Measurements from ENCODE around the gene CR2. TPM values are rescaled to one million over a fixed set of nuclear protein-coding genes. Genes with fewer than 3 reads are reported as not detected.

The CR2 gene
- total RNA-seq, 1 experiment from 2014 or later = not detected

DNA sequence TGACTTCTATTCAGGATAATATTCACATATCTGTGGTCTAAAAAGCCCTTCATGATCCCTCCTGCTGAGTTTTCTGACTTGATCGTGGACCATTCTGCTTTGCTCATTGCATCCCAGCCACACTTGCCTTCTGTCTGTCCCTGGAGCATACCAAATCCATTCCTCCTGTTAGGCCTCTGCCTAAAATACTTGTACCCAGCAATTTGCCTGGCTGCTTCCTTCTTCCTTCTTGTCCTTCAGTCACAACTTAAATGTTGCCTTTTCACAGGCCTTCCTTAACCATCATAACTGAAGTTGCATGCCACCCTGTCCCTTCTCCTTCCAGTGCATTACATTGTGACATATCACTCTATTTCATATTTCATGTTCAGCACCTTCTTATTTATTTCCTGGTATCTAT, 4.3 kb downstream of the CR2 start:
- peaks cover 98% of the 10 kb centered on the region for H3K27me3 ChIP-seq (ENCODE audit: low read length)
- no peak overlapping the region for H2AFZ ChIP-seq (ENCODE audit: low read length)
- no peak overlapping the region for H3K4me3 ChIP-seq (ENCODE audit: low read length)
- H3K9me3 ChIP-seq (ENCODE audit: low read length) = no peaks in the 10 kb centered on the region
- no peaks in the 10 kb centered on the region for H3K36me3 ChIP-seq (ENCODE audit: low read depth, low read length)
- no peak overlapping the region for H3K4me2 ChIP-seq (ENCODE audit: low read length)
- no peak overlapping the region for H3K9ac ChIP-seq (ENCODE audit: low read length)
- ATAC-seq (no peak), DNase-seq (no peak)
- H3K79me2 ChIP-seq (ENCODE audit: low read length) = no peaks in the 10 kb centered on the region
- intact Hi-C loops (cut with micrococcal nuclease) = no loop called here
- BruUV-seq (replicated peaks) = no TSS peak
- H4K20me1 ChIP-seq (ENCODE audit: low read length) = no peaks in the 10 kb centered on the region
- POLR2A ChIA-PET (ENCODE audit: unreplicated experiment) = no interaction called here
- no peaks in the 10 kb centered on the region for H3K4me1 ChIP-seq (ENCODE audit: insufficient read depth, low read length)
- H3K27ac ChIP-seq (ENCODE audit: low read length) = no peak overlapping the region
- no peaks in the 10 kb centered on the region for H3F3A ChIP-seq (ENCODE audit: low read length, unreplicated experiment)
- CTCF ChIA-PET = no interaction called here
- TF ChIP-seq, protein P1, sequence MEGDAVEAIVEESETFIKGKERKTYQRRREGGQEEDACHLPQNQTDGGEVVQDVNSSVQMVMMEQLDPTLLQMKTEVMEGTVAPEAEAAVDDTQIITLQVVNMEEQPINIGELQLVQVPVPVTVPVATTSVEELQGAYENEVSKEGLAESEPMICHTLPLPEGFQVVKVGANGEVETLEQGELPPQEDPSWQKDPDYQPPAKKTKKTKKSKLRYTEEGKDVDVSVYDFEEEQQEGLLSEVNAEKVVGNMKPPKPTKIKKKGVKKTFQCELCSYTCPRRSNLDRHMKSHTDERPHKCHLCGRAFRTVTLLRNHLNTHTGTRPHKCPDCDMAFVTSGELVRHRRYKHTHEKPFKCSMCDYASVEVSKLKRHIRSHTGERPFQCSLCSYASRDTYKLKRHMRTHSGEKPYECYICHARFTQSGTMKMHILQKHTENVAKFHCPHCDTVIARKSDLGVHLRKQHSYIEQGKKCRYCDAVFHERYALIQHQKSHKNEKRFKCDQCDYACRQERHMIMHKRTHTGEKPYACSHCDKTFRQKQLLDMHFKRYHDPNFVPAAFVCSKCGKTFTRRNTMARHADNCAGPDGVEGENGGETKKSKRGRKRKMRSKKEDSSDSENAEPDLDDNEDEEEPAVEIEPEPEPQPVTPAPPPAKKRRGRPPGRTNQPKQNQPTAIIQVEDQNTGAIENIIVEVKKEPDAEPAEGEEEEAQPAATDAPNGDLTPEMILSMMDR (conservative IDR thresholded peaks at IDR 0.05; ENCODE audit: low read depth, low read length) = no peak
- TF ChIP-seq EZH2phosphoT487 (IDR thresholded peaks at IDR 0.05; ENCODE audit: borderline replicate concordance, low read length) (no peak), EZH2 (IDR thresholded peaks at IDR 0.05; ENCODE audit: low read length, unreplicated experiment) (no peak)
- H3K9me2 ChIP-seq (replicated peaks; ENCODE audit: low read length) = no peaks in the 10 kb centered on the region

DNA sequence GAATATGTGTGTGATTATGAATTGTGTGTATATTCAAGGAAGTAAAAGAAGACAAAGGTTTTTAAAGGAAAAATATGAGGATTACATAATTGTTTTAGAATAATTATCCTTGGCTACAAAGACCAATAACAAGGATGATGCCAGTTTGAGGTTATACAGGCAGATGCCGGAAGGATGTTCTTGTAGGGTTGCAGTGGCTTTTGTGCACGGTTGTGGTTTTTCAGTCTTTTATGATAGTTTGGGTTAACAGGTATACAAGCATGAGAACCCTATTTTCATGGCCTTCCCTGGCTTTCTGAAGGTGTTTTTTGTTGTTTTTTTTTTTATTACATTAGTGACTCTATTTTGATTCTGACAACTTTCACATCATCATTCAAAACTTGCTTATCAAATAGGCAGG, 4.9 kb downstream of the CR2 start:
- Histone ChIP-seq H3K9ac (ENCODE audit: low read length) (no peak overlapping the region), H3K9me2 (replicated peaks; ENCODE audit: low read length) (no peaks in the 10 kb centered on the region), H2AFZ (ENCODE audit: low read length) (no peak overlapping the region), H3K79me2 (ENCODE audit: low read length) (no peaks in the 10 kb centered on the region), H3K36me3 (ENCODE audit: low read depth, low read length) (no peaks in the 10 kb centered on the region), H4K20me1 (ENCODE audit: low read length) (no peaks in the 10 kb centered on the region), H3K27ac (ENCODE audit: low read length) (no peak overlapping the region), H3K27me3 (ENCODE audit: low read length) (peaks cover 98% of the 10 kb centered on the region), H3K9me3 (ENCODE audit: low read length) (no peaks in the 10 kb centered on the region), H3K4me2 (ENCODE audit: low read length) (no peak overlapping the region), H3F3A (ENCODE audit: low read length, unreplicated experiment) (no peaks in the 10 kb centered on the region), H3K4me3 (ENCODE audit: low read length) (no peak overlapping the region), H3K4me1 (ENCODE audit: insufficient read depth, low read length) (no peaks in the 10 kb centered on the region)
- TF ChIP-seq, protein P1 (conservative IDR thresholded peaks at IDR 0.05; ENCODE audit: low read depth, low read length) = no peak
- TF ChIP-seq EZH2phosphoT487 (IDR thresholded peaks at IDR 0.05; ENCODE audit: borderline replicate concordance, low read length) = no peak
- TF ChIP-seq EZH2 (IDR thresholded peaks at IDR 0.05; ENCODE audit: low read length, unreplicated experiment) = no peak
- DNase-seq (no peak), ATAC-seq (no peak)
- BruUV-seq (replicated peaks) = no TSS peak
- intact Hi-C loops (cut with micrococcal nuclease) = no loop called here
- ChIA-PET POLR2A (ENCODE audit: unreplicated experiment) (no interaction called here), CTCF (no interaction called here)

DNA sequence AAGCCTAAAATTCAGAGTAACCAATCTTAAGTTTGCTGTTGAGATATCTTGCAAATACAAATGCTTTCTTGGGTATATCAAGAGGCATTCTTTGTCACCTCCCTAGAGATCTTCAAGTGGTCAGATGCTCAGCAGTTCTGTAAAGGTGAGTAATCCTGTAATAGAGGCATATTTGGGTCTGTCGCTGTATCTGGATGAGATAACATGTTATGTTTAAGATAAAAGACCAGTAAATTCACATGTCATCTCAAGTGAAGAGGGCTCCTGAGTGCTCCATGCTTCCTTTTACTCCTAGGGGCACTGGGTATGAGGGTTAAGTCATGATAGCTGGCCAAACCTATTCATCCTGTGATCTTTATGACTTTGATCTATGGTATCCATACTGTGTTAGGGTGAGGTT, 7.5 kb downstream of the CR2 start:
- ChIA-PET CTCF (interaction anchor here (0.6 kb wide), 1 partner anchor 349 kb away, joined by 3 read pairs; no protein-coding TSS in a partner anchor), POLR2A (ENCODE audit: unreplicated experiment) (no interaction called here)
- Histone ChIP-seq H3K27me3 (ENCODE audit: low read length) (peaks cover 91% of the 10 kb centered on the region), H3K36me3 (ENCODE audit: low read depth, low read length) (no peaks in the 10 kb centered on the region), H3K27ac (ENCODE audit: low read length) (no peak overlapping the region), H3K9me3 (ENCODE audit: low read length) (no peaks in the 10 kb centered on the region), H3K4me1 (ENCODE audit: insufficient read depth, low read length) (no peaks in the 10 kb centered on the region), H3F3A (ENCODE audit: low read length, unreplicated experiment) (no peaks in the 10 kb centered on the region), H3K9me2 (replicated peaks; ENCODE audit: low read length) (no peaks in the 10 kb centered on the region), H2AFZ (ENCODE audit: low read length) (no peak overlapping the region), H3K4me3 (ENCODE audit: low read length) (no peak overlapping the region), H3K4me2 (ENCODE audit: low read length) (no peak overlapping the region), H4K20me1 (ENCODE audit: low read length) (no peaks in the 10 kb centered on the region), H3K9ac (ENCODE audit: low read length) (no peak overlapping the region), H3K79me2 (ENCODE audit: low read length) (no peaks in the 10 kb centered on the region)
- ATAC-seq = no peak
- TF ChIP-seq, protein P1 (conservative IDR thresholded peaks at IDR 0.05; ENCODE audit: low read depth, low read length) = no peak
- TF ChIP-seq EZH2 (IDR thresholded peaks at IDR 0.05; ENCODE audit: low read length, unreplicated experiment) = no peak
- no peak for TF ChIP-seq EZH2phosphoT487 (IDR thresholded peaks at IDR 0.05; ENCODE audit: borderline replicate concordance, low read length)
- no TSS peak for BruUV-seq (replicated peaks)
- intact Hi-C loops (cut with micrococcal nuclease) = no loop called here
- no peak for DNase-seq
